Lung (tissue), 12 donors: ENCODE data around the gene ULK3. TPM values are rescaled to one million over a fixed set of nuclear protein-coding genes. Genes with fewer than 3 reads are reported as not detected.
"Not testable (repeated sequence)": the region's sequence is repeated elsewhere in the genome, so short reads cannot be mapped to it uniquely, and the experiment has no call there.

Source experiments
- ATAC-seq: fragments of 200-7000 bp; cut with Tn5 transposase; one replicate; pipeline ENCODE4 v1.9.1; 2020; ENCODE audit warnings: moderate number of reproducible peaks; ENCODE audit not compliant: insufficient read depth, low FRiP score
- DNase-seq, 3 donors: peaks; one replicate each; pipeline ENCODE4 v3.0.0-alpha.2; 2013 to 2017
- H3K27ac ChIP-seq, 2 donors: one replicate each; pipeline ENCODE4 v1.5.1; 2013; ENCODE audit warnings: mild to moderate bottlenecking in 2 of 2, moderate library complexity in 2 of 2, control low read depth in 1 of 2, inconsistent platforms in 1 of 2, low read depth in 1 of 2, low read length in 1 of 2
- H3K27me3 ChIP-seq, 3 donors: one replicate each; pipeline ENCODE4 v1.5.1; 2013; ENCODE audit warnings: low read length in 2 of 3; ENCODE audit not compliant: control insufficient read depth in 3 of 3, insufficient read depth in 3 of 3
- H3K36me3 ChIP-seq, 4 donors: one replicate each; pipeline ENCODE4 v1.5.1; 2013; ENCODE audit warnings: low read length in 4 of 4, mild to moderate bottlenecking in 1 of 4, moderate library complexity in 1 of 4; ENCODE audit not compliant: control insufficient read depth in 4 of 4, insufficient read depth in 4 of 4
- H3K4me1 ChIP-seq, 5 donors: one replicate each; pipeline ENCODE4 v1.5.1; 2013; ENCODE audit warnings: low read length in 5 of 5, mild to moderate bottlenecking in 2 of 5, moderate library complexity in 1 of 5; ENCODE audit not compliant: control insufficient read depth in 5 of 5, insufficient read depth in 5 of 5
- H3K4me3 ChIP-seq: one replicate; pipeline ENCODE4 v1.5.1; 2013; ENCODE audit warnings: mild to moderate bottlenecking, control low read depth, moderate library complexity
- H3K9ac ChIP-seq, 2 donors: one replicate each; pipeline ENCODE4 v1.5.1; 2013; ENCODE audit warnings: low read length in 2 of 2, control low read depth in 1 of 2; ENCODE audit not compliant: insufficient read depth in 1 of 2
- H3K9me3 ChIP-seq, 4 donors: one replicate each; pipeline ENCODE4 v1.5.1; 2013; ENCODE audit warnings: low read length in 3 of 4, mild to moderate bottlenecking in 1 of 4, moderate library complexity in 1 of 4; ENCODE audit not compliant: control insufficient read depth in 4 of 4, insufficient read depth in 3 of 4
- CTCF ChIP-seq: IDR thresholded peaks from 2 replicates; pipeline ENCODE4 v1.5.1; 2012; ENCODE audit warnings: mild to moderate bottlenecking; ENCODE audit errors: control extremely low read depth, extremely low read depth
- WGBS, 2 donors: extraction: QIAGEN DNeasy Blood & Tissue Kit; methylation state at CpG; one replicate each; pipeline ENCODE4 v1.1.7; 2013; 5-methylcytosine and 5-hydroxymethylcytosine counted together
- polyA plus RNA-seq, 2 donors: library from polyadenylated mRNA; stranded (reverse); fragments of 200-250 nt; gene quantifications; one replicate each; pipeline ENCODE4 v1.2.1, GENCODE V29; 2013
- total RNA-seq, 2 donors: library from RNA; depleted of rRNA in 1 of 2; stranded (reverse); fragments of >200 nt in 1 of 2; gene quantifications; one replicate each; pipeline ENCODE4 v1.2.1, GENCODE V29; 2014 to 2021
- donor health status: control.
- donor health status: control.
- donor health status: Bipolar disorder and iron deficiency.
- donor health status: healthy.
- donor health status: DM: yes; HTN: yes; CAD: no.

The ULK3 gene
- total and polyA plus RNA-seq, 4 donors = 20.6 to 54.5 (median 38.7) TPM

DNA sequence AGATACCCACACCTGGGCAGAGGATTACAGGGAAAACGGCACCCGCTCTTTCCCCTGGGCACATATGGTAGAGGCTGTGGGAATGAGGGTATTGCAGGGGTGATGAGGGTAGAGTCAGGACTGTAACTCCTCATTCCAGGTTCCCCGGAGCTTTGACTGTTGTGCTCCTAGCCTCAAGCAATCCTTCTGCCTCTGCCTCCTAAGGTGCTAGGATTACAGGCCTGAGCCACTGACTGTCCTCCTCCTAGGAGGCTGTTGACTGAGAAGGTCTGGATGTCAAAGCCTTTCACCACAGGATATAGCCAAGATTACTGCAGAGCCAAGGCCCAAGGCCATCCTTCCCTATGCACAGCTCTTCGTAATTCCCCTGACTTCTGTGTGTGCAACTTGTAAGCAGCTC, 45.8 kb upstream of the ULK3 start:
- ATAC-seq = no peak
- H3K9me3 ChIP-seq = no peaks in the 10 kb centered on the region
- no peak for DNase-seq
- peaks cover 0 to 17% (median 8%) of the 10 kb centered on the region in 4 donors for H3K36me3 ChIP-seq
- WGBS, 2 donors = 82 to 92% methylated on average over 4 of the region's 4 CpGs
- no peaks in the 10 kb centered on the region for H3K27me3 ChIP-seq
- H3K9ac ChIP-seq = no peak overlapping the region
- H3K4me3 ChIP-seq = no peak overlapping the region
- TF ChIP-seq CTCF = no peak
- H3K4me1 ChIP-seq = peaks cover 0 to 17% (median 6%) of the 10 kb centered on the region in 5 donors
- no peak overlapping the region for H3K27ac ChIP-seq

DNA sequence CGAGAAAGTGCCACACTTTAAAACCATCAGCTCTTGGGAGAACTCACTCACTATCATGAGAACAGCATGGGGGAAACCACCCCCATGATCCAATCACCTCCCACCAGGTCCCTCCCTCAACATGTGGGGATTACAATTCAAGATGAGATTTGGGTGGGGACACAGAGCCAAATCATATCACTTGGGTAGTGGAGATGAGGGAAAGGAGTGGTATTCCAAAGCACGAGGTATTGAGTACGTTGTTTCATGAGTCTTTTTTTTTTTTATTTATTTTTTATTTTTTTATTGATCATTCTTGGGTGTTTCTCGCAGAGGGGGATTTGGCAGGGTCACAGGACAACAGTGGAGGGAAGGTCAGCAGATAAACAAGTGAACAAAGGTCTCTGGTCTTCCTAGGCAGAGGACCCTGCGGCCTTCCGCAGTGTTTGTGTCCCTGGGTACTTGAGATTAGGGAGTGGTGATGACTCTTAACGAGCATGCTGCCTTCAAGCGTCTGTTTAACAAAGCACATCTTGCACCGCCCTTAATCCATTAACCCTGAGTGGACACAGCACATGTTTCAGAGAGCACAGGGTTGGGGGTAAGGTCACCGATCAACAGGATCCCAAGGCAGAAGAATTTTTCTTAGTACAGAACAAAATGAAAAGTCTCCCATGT, 44.7 kb upstream of the ULK3 start:
- 73 to 89% methylated on average over 6 to 8 of the region's 10 CpGs for WGBS, 2 donors

DNA sequence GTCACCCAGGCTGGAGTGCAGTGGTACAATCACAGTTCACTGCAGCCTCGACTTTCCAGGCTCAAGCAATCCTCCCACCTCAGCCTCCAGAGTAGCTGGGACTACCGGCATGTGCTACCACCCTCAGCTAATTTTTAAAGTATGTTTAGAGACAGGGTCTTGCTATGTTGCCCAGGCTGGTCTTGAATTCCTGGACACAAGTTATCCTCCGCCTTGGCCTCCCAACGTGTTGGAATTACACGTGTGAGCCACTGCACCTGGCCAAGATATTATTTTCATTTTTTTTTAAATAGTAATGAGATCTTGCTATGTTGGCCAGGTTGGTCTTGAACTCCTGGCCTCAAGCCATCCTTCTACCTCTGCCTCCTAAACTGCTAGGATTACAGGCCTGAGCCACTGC, 42.5 kb upstream of the ULK3 start:
- Histone ChIP-seq H3K36me3 (no peaks in the 10 kb centered on the region), H3K27ac (no peak overlapping the region), H3K9me3 (peaks cover 0 to 5% (median 0%) of the 10 kb centered on the region in 4 donors), H3K4me3 (no peak overlapping the region), H3K9ac (no peak overlapping the region), H3K27me3 (no peaks in the 10 kb centered on the region), H3K4me1 (peaks cover 0 to 12% (median 6%) of the 10 kb centered on the region in 5 donors)
- no peak for DNase-seq
- 91 to 92% methylated on average over 5 of the region's 5 CpGs for WGBS, 2 donors
- no peak for ATAC-seq
- no peak for TF ChIP-seq CTCF

More for the DNA sequence above, 44.7 kb upstream of the ULK3 start:
- DNase-seq, H3K9me3 ChIP-seq, H3K4me3 ChIP-seq, H3K27me3 ChIP-seq, H3K36me3 ChIP-seq, H3K27ac ChIP-seq, H3K9ac ChIP-seq, ATAC-seq: not testable (repeated sequence)
- peaks cover 0 to 17% (median 6%) of the 10 kb centered on the region in 5 donors for H3K4me1 ChIP-seq

DNA sequence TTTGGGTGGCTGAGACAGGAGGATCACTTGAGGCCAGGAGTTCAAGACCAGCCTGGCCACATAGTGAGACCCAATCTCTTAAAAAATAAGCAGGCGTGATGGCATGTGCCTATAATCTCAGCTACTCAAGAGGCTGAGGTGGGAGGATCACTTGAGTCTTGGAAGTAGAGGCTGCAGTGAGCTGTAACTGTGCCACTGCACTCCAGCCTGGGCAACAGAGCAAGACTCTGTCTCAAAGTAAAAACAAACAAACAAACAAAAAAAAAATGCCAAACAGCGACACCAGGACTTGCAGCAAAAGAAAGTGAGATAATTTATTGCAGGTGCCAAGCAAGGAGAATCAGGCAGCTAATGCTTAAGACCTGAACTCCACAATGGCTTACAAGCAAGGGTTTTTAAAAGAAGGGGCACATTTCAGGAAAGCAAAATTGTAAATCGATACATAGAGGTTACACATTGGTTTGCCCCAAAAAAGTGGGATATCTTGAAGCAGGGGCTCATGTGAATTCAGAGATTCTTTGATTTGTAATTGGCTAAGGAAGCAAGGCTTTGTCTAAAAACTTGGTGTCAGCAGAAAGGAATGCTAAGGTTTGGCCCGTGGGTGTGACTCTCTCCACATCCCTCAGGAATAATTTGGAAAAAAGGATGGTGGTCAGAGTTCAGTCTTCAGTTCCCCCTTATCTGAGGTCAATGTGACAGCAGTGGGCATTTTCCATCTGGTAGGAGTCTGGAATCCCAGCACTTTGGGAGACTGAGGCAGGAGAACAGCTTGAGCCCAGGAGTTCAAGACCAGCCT, 41.7 kb upstream of the ULK3 start:
- Histone ChIP-seq H3K27ac (no peak overlapping the region), H3K4me3 (no peak overlapping the region), H3K27me3 (no peaks in the 10 kb centered on the region), H3K36me3 (no peaks in the 10 kb centered on the region), H3K9me3 (peaks cover 0 to 5% (median 0%) of the 10 kb centered on the region in 4 donors), H3K9ac (no peak overlapping the region), H3K4me1 (peaks cover 0 to 9% (median 6%) of the 10 kb centered on the region in 5 donors)
- 87 to 90% methylated on average over 4 of the region's 4 CpGs for WGBS, 2 donors
- TF ChIP-seq CTCF = no peak
- DNase-seq = no peak
- no peak for ATAC-seq
